Measurements from ENCODE around the gene ASTN2. TPM values are rescaled to one million over a fixed set of nuclear protein-coding genes. Genes with fewer than 3 reads are reported as not detected.

ASTN2 gene
- total and polyA plus RNA-seq, 2 donors (not counting 3 experiments of a cell fraction or from before 2014, with no cell fraction given), result 1.0 to 1.9 TPM

GRCh38 chr9:116998305-116998704, 416.6 kb downstream of the ASTN2 start:
- no TSS peak for BruUV-seq (replicated peaks)
- H3K4me1 ChIP-seq (ENCODE audit: control insufficient read depth, extremely low read depth, insufficient read depth, low read length), result no peaks in the 10 kb centered on the region
- H3K4me3 ChIP-seq (replicated peaks in 1 of 3; ENCODE audit: insufficient read depth in 1 of 3, low read depth in 1 of 3, low read length in 3 of 3), result no peak overlapping the region
- dilution Hi-C loops (cut with MboI; ENCODE audit: extremely low pct_ligation_motif_present, low sequenced_read_pairs), result no loop called here
- no peaks in the 10 kb centered on the region for H3K79me2 ChIP-seq (ENCODE audit: control insufficient read depth, insufficient read depth, low read length)
- ChIA-PET POLR2A (no interaction called here), CTCF (no interaction called here)
- H3K36me3 ChIP-seq (ENCODE audit: control insufficient read depth in 2 of 2, extremely low read depth in 1 of 2, insufficient read depth in 2 of 2, low read length in 2 of 2), result no peaks in the 10 kb centered on the region
- intact Hi-C loops (cut with micrococcal nuclease), result no loop called here
- no peaks in the 10 kb centered on the region for H3K9me3 ChIP-seq (replicated peaks; ENCODE audit: control insufficient read depth, insufficient read depth, low read length)
- H3K4me2 ChIP-seq (ENCODE audit: insufficient read depth, low read length), result no peak overlapping the region
- no peak overlapping the region for H3K27ac ChIP-seq (ENCODE audit: insufficient read depth, low read depth, low read length)
- no peak for FAIRE-seq
- H3K27me3 ChIP-seq (ENCODE audit: control insufficient read depth in 2 of 2, insufficient read depth in 2 of 2, low read length in 2 of 2), result no peaks in the 10 kb centered on the region
- no peak for TF ChIP-seq POLR2A (IDR thresholded peaks at IDR 0.05; ENCODE audit: low read depth, low read length)
- TF ChIP-seq MYC (IDR thresholded peaks at IDR 0.05; ENCODE audit: low read depth, low read length), result no peak
- no peak for TF ChIP-seq EZH2 (IDR thresholded peaks at IDR 0.05; ENCODE audit: borderline replicate concordance, low read depth, low read length, severe bottlenecking)
- TF ChIP-seq MAX (IDR thresholded peaks at IDR 0.05; ENCODE audit: insufficient read depth, insufficient read length), result no peak
- TF ChIP-seq POLR2AphosphoS5 (IDR thresholded peaks at IDR 0.05; ENCODE audit: insufficient read depth, low read depth, low read length), result no peak
- TF ChIP-seq FOS (IDR thresholded peaks at IDR 0.05; ENCODE audit: borderline replicate concordance, insufficient read depth, low read length), result no peak
- no peak for TF ChIP-seq GATA2 (IDR thresholded peaks at IDR 0.05; ENCODE audit: insufficient read depth, insufficient read length, low read depth, low read length)
- TF ChIP-seq JUN (IDR thresholded peaks at IDR 0.05; ENCODE audit: borderline replicate concordance, insufficient read depth, insufficient read length, low read depth), result no peak
- no peak for TF ChIP-seq CTCF (IDR thresholded peaks at IDR 0.05; ENCODE audit: extremely low read depth in 1 of 2, insufficient read depth in 1 of 2, low read depth in 1 of 2, low read length in 2 of 2)
- H2AFZ ChIP-seq (ENCODE audit: low read depth, low read length), result no peak overlapping the region
- no peaks in the 10 kb centered on the region for H4K20me1 ChIP-seq (replicated peaks; ENCODE audit: control insufficient read depth, extremely low read depth, insufficient read depth, low read length)
- DNase-seq (ENCODE audit: low read depth, low spot score), result no peak
- H3K9ac ChIP-seq (replicated peaks; ENCODE audit: extremely low read depth, insufficient read depth, low read length), result no peak overlapping the region
- H3K9me1 ChIP-seq (replicated peaks; ENCODE audit: control insufficient read depth, extremely low read depth, insufficient read depth, low read length), result no peaks in the 10 kb centered on the region

Measured in endothelial cell of umbilical vein (primary cell).